Measurements from ENCODE around the gene ARHGDIG.

GRCh38 chr16:265002-265529, 15.3 kb upstream of the ARHGDIG start:
- no peak for TF ChIP-seq CTCF (IDR thresholded peaks at IDR 0.05)
- TF ChIP-seq ZFX (IDR thresholded peaks at IDR 0.05; ENCODE audit: borderline replicate concordance), result no peak

All from 22Rv1 (cell line).